GM18861 (cell line): Measurements from ENCODE around the gene AMD1.

ENCODE experiments used
- ATAC-seq: cut with Tn5 transposase; IDR thresholded peaks from one replicate; pipeline ENCODE4 v1.9.1; 2021; ENCODE audit not compliant: unreplicated experiment

Gene AMD1

GRCh38 chr6:110934381-110934898 lies 59.9 kb downstream of the AMD1 start:
- ATAC-seq = no peak

DNA sequence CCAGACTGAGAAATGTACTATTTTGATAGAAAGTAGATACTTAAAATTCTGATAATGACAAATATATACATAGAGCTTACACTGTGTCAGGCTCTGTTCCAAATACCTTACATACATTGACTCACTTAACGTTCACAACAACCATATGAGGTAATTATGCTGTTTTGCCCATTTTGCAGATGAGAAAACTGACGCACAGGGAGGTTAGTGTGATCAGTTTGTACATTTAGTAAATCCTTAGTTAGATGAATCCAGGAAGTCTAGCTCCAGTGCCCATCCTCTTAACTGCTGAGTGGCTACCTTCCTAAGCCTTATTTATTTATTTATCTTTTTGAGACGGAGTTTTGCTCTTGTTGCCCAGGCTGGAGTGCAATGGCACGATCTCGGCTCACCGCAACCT lies 60.6 kb downstream of the AMD1 start:
- no peak for ATAC-seq

DNA sequence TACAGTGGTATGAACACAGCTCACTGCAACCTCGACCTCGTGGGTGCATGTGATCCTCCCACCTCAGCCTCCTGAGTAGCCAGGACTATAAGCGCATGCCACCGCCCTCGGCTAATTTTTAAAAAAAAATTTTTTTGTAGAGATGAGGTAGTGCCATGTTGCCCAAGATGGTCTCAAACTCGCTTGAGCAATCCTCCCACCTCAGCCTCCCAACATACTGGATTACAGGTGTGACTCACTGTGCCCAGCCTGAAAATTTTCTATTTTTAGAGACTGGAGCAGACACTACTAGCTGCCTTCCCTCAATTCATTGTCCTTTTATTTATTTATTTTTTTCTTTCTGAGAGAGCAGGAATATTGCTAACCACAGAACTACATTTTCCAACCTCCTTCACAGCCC lies 63.6 kb downstream of the AMD1 start:
- ATAC-seq = no peak

DNA sequence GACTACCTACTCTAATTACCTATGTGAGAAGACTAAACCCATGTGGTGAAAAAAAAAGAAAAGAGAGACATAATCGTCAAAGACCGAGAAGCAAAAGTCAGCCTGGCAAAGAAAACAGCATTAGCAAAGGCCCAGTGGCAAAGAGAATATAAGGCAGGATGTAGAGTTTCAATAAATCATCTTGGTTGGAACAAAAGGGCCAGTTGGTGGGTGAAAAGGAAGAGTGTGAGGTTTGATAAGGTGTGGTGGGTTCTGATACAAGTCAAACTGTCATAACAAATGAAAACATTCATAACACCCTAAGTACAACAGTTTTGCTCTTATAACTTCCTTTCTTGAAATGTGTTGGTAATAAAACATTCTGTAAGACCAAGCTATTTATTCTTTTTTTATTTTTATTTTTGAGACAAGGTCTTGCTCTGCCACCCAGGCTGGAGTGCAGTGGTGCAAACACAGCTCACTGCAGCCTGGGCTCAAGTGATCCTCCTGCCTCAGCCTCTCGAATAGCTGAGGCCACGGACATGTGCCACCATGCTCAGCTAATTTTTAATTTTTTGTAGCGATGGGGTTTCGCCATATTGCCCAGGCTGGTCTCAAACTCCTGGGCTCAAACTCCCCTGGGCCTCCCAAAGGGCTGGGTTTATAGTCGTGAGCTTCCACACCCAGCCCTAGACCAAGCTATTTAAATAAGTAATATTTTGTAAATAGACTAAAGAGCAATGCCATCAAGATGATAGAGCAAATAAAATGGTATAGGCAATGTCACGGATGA lies 65.0 kb downstream of the AMD1 start:
- ATAC-seq = no peak

DNA sequence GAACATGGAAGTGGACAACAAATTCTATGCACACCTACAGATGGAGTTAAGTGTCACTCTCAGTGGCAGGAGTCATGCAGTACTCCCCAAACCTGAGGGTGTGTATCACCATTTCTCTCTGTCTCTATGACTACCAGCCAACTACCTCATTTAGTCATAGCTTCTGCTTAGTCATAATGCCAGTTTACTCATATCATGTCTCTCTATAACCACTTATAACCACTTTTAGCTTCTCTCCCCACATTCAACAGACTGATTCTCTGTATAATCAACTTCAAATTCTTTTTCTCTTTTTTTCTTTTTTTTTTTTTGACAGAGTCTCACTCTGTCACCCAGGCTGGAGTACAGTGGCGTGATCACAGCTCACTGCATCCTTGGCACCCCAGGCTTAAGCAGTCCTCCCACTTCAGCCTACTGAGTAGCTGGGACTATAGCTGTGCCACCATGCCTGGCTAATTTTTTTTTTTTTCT lies 70.1 kb downstream of the AMD1 start:
- ATAC-seq = peak; percentile 100
